ENCODE data around the gene HCN4.

GRCh38 chr15:73335026-73335425 lies 33.7 kb downstream of the HCN4 start:
- no peak for TF ChIP-seq CTCF (IDR thresholded peaks at IDR 0.05)
- TF ChIP-seq POLR2A (IDR thresholded peaks at IDR 0.05), result no peak
